HG03378 (cell line): ENCODE measurements around the gene SOWAHA.
"Not testable (repeated sequence)": the region's sequence is repeated elsewhere in the genome, so short reads cannot be mapped to it uniquely, and the experiment has no call there.

ENCODE experiments used
- ATAC-seq: cut with Tn5 transposase; IDR thresholded peaks from one replicate; pipeline ENCODE4 v1.9.1; 2021; ENCODE audit warnings: mild to moderate bottlenecking, moderate library complexity; ENCODE audit not compliant: unreplicated experiment

SOWAHA gene

GRCh38 chr5:132806804-132807162, 6.3 kb upstream of the SOWAHA start:
- ATAC-seq: not testable (repeated sequence)

- ATAC-seq: no peak
Observed at GRCh38 chr5:132807163-132807838, 5.8 kb upstream of the SOWAHA start.

- no peak for ATAC-seq
Observed at GRCh38 chr5:132808448-132808847, 4.7 kb upstream of the SOWAHA start.

- no peak for ATAC-seq
Observed at GRCh38 chr5:132808866-132809265, 4.2 kb upstream of the SOWAHA start.

GRCh38 chr5:132810605-132811004, 2.5 kb upstream of the SOWAHA start:
- ATAC-seq: no peak

GRCh38 chr5:132812123-132812765, 858 bp upstream of the SOWAHA start:
- no peak for ATAC-seq

- no peak for ATAC-seq
Observed at GRCh38 chr5:132813599-132814502, 749 bp downstream of the SOWAHA start.

- no peak for ATAC-seq
Observed at GRCh38 chr5:132814503-132815294, 1.6 kb downstream of the SOWAHA start.

GRCh38 chr5:132815454-132815853, 2.4 kb downstream of the SOWAHA start:
- no peak for ATAC-seq

GRCh38 chr5:132816083-132816482, 3.0 kb downstream of the SOWAHA start:
- ATAC-seq: no peak

GRCh38 chr5:132816554-132816953, 3.5 kb downstream of the SOWAHA start:
- no peak for ATAC-seq

GRCh38 chr5:132817011-132817410, 3.9 kb downstream of the SOWAHA start:
- ATAC-seq: no peak

- ATAC-seq: no peak
Observed at GRCh38 chr5:132819468-132819867, 6.4 kb downstream of the SOWAHA start.

GRCh38 chr5:132820162-132820754, 7.2 kb downstream of the SOWAHA start:
- ATAC-seq: peak; percentile 69

GRCh38 chr5:132821350-132821749, 8.2 kb downstream of the SOWAHA start:
- no peak for ATAC-seq

GRCh38 chr5:132821791-132822190, 8.7 kb downstream of the SOWAHA start:
- no peak for ATAC-seq

- no peak for ATAC-seq
Observed at GRCh38 chr5:132822650-132823480, 9.8 kb downstream of the SOWAHA start.

- ATAC-seq: no peak
Observed at GRCh38 chr5:132823481-132824050, 10.5 kb downstream of the SOWAHA start.

GRCh38 chr5:132824426-132824825, 11.3 kb downstream of the SOWAHA start:
- ATAC-seq: no peak
